ENCODE measurements around the gene HTT-AS. TPM values are rescaled to one million over a fixed set of nuclear protein-coding genes. Genes with fewer than 3 reads are reported as not detected.
"Not testable (repeated sequence)": the region's sequence is repeated elsewhere in the genome, so short reads cannot be mapped to it uniquely, and the experiment has no call there.

HTT-AS gene
- total RNA-seq, 2 experiments from 2014 or later, result not detected

- Mint-ChIP-seq H3K4me3 (no peak overlapping the region), H3K9me3 (no peaks in the 10 kb centered on the region), H3K4me1 (no peaks in the 10 kb centered on the region), H3K27ac (no peak overlapping the region), H3K27me3 (peaks cover 2% of the 10 kb centered on the region), H3K36me3 (ENCODE audit: low read depth) (no peaks in the 10 kb centered on the region)
- no peak for DNase-seq
- POLR2A ChIA-PET, result no interaction called here
- CTCF ChIA-PET, result no interaction called here
Measured at GRCh38 chr4:3065551-3065950, 8.8 kb downstream of the HTT-AS start.

GRCh38 chr4:3062471-3062870 lies 11.9 kb downstream of the HTT-AS start:
- DNase-seq, result no peak
- Mint-ChIP-seq H3K4me1 (no peaks in the 10 kb centered on the region), H3K36me3 (ENCODE audit: low read depth) (no peaks in the 10 kb centered on the region), H3K27ac (no peak overlapping the region), H3K27me3 (peaks cover 9% of the 10 kb centered on the region), H3K4me3 (no peak overlapping the region), H3K9me3 (no peaks in the 10 kb centered on the region)
- ChIA-PET CTCF (no interaction called here), POLR2A (no interaction called here)

GRCh38 chr4:3060946-3061345 lies 13.4 kb downstream of the HTT-AS start:
- H3K27me3 Mint-ChIP-seq, result peaks cover 9% of the 10 kb centered on the region
- H3K9me3 Mint-ChIP-seq, result peaks cover 9% of the 10 kb centered on the region
- H3K27ac Mint-ChIP-seq, result no peak overlapping the region
- ChIA-PET CTCF (no interaction called here), POLR2A (no interaction called here)
- H3K4me1 Mint-ChIP-seq, result no peaks in the 10 kb centered on the region
- peaks cover 2% of the 10 kb centered on the region for H3K36me3 Mint-ChIP-seq (ENCODE audit: low read depth)
- no peak overlapping the region for H3K4me3 Mint-ChIP-seq
- DNase-seq, result no peak

- peaks cover 15% of the 10 kb centered on the region for H3K9me3 Mint-ChIP-seq
- peaks cover 7% of the 10 kb centered on the region for H3K27me3 Mint-ChIP-seq
- H3K4me1 Mint-ChIP-seq, result no peaks in the 10 kb centered on the region
- ChIA-PET CTCF (interaction anchor here (2.1 kb wide), 1 partner anchor 22 kb away, joined by 6 read pairs; no protein-coding TSS in a partner anchor), POLR2A (no interaction called here)
- no peak overlapping the region for H3K27ac Mint-ChIP-seq
- no peak overlapping the region for H3K4me3 Mint-ChIP-seq
- no peak for DNase-seq
- H3K36me3 Mint-ChIP-seq (ENCODE audit: low read depth), result peaks cover 9% of the 10 kb centered on the region
Measured at GRCh38 chr4:3059943-3060342, 14.4 kb downstream of the HTT-AS start.

GRCh38 chr4:3054169-3054759 lies 20.1 kb downstream of the HTT-AS start:
- Mint-ChIP-seq H3K27me3 (peaks cover 21% of the 10 kb centered on the region), H3K9me3 (peaks cover 18% of the 10 kb centered on the region), H3K27ac (no peak overlapping the region), H3K4me3 (no peak overlapping the region), H3K36me3 (ENCODE audit: low read depth) (peaks cover 12% of the 10 kb centered on the region), H3K4me1 (no peaks in the 10 kb centered on the region)
- ChIA-PET CTCF (no interaction called here), POLR2A (no interaction called here)
- DNase-seq, result no peak

- H3K27ac Mint-ChIP-seq, H3K4me3 Mint-ChIP-seq, CTCF ChIA-PET, DNase-seq, POLR2A ChIA-PET: not testable (repeated sequence)
- H3K27me3 Mint-ChIP-seq, result peaks cover 29% of the 10 kb centered on the region
- peaks cover 14% of the 10 kb centered on the region for H3K36me3 Mint-ChIP-seq (ENCODE audit: low read depth)
- H3K4me1 Mint-ChIP-seq, result peaks cover 17% of the 10 kb centered on the region
- H3K9me3 Mint-ChIP-seq, result peaks cover 13% of the 10 kb centered on the region
Measured at GRCh38 chr4:3051141-3051897, 23.0 kb downstream of the HTT-AS start.

GRCh38 chr4:3047464-3048286 lies 26.7 kb downstream of the HTT-AS start:
- ChIA-PET POLR2A (interaction anchor here (1.3 kb wide), 1 partner anchor 27 kb away, joined by 3 read pairs; the partner anchor contains the start of genes HTT and HTT-AS), CTCF (interaction anchor here (0.8 kb wide), 1 partner anchor 79 kb away, joined by 3 read pairs; no protein-coding TSS in a partner anchor)
- peaks cover 10% of the 10 kb centered on the region for H3K9me3 Mint-ChIP-seq
- peaks cover 29% of the 10 kb centered on the region for H3K27me3 Mint-ChIP-seq
- peaks cover 46% of the 10 kb centered on the region for H3K4me1 Mint-ChIP-seq
- peaks cover 18% of the 10 kb centered on the region for H3K36me3 Mint-ChIP-seq (ENCODE audit: low read depth)
- H3K4me3 Mint-ChIP-seq, result peak overlapping the region; percentile 48
- peak overlapping the region; percentile 27 for H3K27ac Mint-ChIP-seq
- peak; percentile 87 for DNase-seq

- H3K36me3 Mint-ChIP-seq (ENCODE audit: low read depth), result peaks cover 21% of the 10 kb centered on the region
- H3K4me1 Mint-ChIP-seq, result peaks cover 57% of the 10 kb centered on the region
- H3K4me3 Mint-ChIP-seq, result no peak overlapping the region
- DNase-seq, result no peak
- H3K9me3 Mint-ChIP-seq, result peaks cover 10% of the 10 kb centered on the region
- ChIA-PET POLR2A (no interaction called here), CTCF (interaction anchor here (0.8 to 2.1 kb wide), 3 partner anchors 60 to 84 kb away, joined by 3 to 9 read pairs (median 3); partner anchors contain the start of genes GRK4 and NOP14)
- H3K27ac Mint-ChIP-seq, result no peak overlapping the region
- H3K27me3 Mint-ChIP-seq, result peaks cover 27% of the 10 kb centered on the region
Measured at GRCh38 chr4:3046623-3047022, 27.7 kb downstream of the HTT-AS start.

- Mint-ChIP-seq H3K36me3 (ENCODE audit: low read depth) (peaks cover 21% of the 10 kb centered on the region), H3K27me3 (peaks cover 23% of the 10 kb centered on the region), H3K9me3 (peaks cover 10% of the 10 kb centered on the region), H3K27ac (no peak overlapping the region), H3K4me3 (no peak overlapping the region), H3K4me1 (peaks cover 61% of the 10 kb centered on the region)
- no peak for DNase-seq
- ChIA-PET CTCF (interaction anchor here (1.0 to 2.1 kb wide), 2 partner anchors 61 to 83 kb away, joined by 3 to 9 read pairs; partner anchors contain the start of genes GRK4 and NOP14), POLR2A (interaction anchor here (1.1 to 1.9 kb wide), 3 partner anchors 83 to 156 kb away, joined by 3 to 5 read pairs (median 5); partner anchors contain the start of genes GRK4 and NOP14)
Measured at GRCh38 chr4:3046162-3046561, 28.2 kb downstream of the HTT-AS start.

- H3K36me3 Mint-ChIP-seq (ENCODE audit: low read depth), result peaks cover 21% of the 10 kb centered on the region
- H3K27ac Mint-ChIP-seq, result peak overlapping the region; percentile 75
- peaks cover 67% of the 10 kb centered on the region for H3K4me1 Mint-ChIP-seq
- DNase-seq, result peak; percentile 90
- POLR2A ChIA-PET, result interaction anchor here (0.7 to 1.9 kb wide), 4 partner anchors 29 to 157 kb away, joined by 3 to 5 read pairs (median 4); partner anchors contain the start of genes GRK4, HTT, HTT-AS and NOP14
- peaks cover 10% of the 10 kb centered on the region for H3K9me3 Mint-ChIP-seq
- CTCF ChIA-PET, result interaction anchor here (1.0 to 2.1 kb wide), 4 partner anchors 8 to 82 kb away, joined by 3 to 9 read pairs (median 4); partner anchors contain the start of genes GRK4 and NOP14
- peaks cover 17% of the 10 kb centered on the region for H3K27me3 Mint-ChIP-seq
- H3K4me3 Mint-ChIP-seq, result peak overlapping the region; percentile 27
Measured at GRCh38 chr4:3044870-3045819, 29.2 kb downstream of the HTT-AS start.

GRCh38 chr4:3043282-3044020 lies 30.9 kb downstream of the HTT-AS start:
- Mint-ChIP-seq H3K9me3 (peaks cover 10% of the 10 kb centered on the region), H3K4me3 (no peak overlapping the region), H3K36me3 (ENCODE audit: low read depth) (peaks cover 19% of the 10 kb centered on the region), H3K4me1 (peaks cover 75% of the 10 kb centered on the region), H3K27me3 (peaks cover 5% of the 10 kb centered on the region), H3K27ac (no peak overlapping the region)
- POLR2A ChIA-PET, result interaction anchor here (0.6 kb wide), 1 partner anchor 172 kb away, joined by 4 read pairs; no protein-coding TSS in a partner anchor
- CTCF ChIA-PET, result no interaction called here
- no peak for DNase-seq

Data from activated CD4-positive, alpha-beta memory T cell treated with anti-CD3 and anti-CD28 coated beads, Interleukin-2, amount 10 ng/mL, durations not matched to agents 7 days and 5 days (primary cell).